Right lung (tissue), 5 donors: ENCODE results near the gene SDCBP2. TPM values are rescaled to one million over a fixed set of nuclear protein-coding genes. Genes with fewer than 3 reads are reported as not detected.

ENCODE experiments used
- DNase-seq, 2 donors: peaks; one replicate each; pipeline ENCODE4 v3.0.0-alpha.2; 2013
- polyA plus RNA-seq, 5 donors: library from polyadenylated mRNA; unstranded; fragments of 120-200 nt; gene quantifications; one replicate each; pipeline versions ENCODE4 v1.2.1 to v1.2.3, GENCODE V29; 2013; ENCODE audit warnings: inconsistent platforms in 1 of 5, low replicate concordance in 1 of 5; ENCODE audit not compliant: insufficient read length in 5 of 5, insufficient read depth in 1 of 5

The SDCBP2 gene
- polyA plus RNA-seq, 5 donors, result 1.8 to 4.3 (median 3.2) TPM

GRCh38 chr20:1297486-1297885 lies 31.5 kb downstream of the SDCBP2 start:
- no peak for DNase-seq

- no peak for DNase-seq
These were observed 32.0 kb downstream of the SDCBP2 start for GRCh38 chr20:1296922-1297321.

DNA sequence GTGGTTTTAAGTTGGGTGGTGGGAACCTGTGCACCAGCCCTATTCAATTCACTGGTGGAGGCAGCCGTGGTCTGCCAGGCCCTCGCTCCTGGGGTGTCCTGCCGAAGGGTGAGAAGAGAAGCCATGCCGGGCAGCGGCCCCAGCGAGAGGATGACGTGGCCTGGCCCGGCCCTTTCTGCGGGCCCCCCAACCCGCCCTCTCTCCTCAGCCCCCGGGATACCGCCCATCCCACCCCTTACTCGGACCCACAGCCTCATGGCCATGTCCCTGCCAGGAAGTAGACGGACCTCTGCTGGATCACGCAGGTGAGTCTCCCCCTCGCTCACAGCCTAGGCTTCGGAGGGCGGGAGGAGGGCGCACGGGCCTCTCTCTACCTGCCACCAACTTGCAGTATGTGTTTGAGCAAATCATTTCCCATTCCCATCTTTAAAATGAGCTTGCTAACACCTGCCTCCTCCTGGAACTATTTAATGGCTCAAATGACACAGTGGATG lies 32.8 kb downstream of the SDCBP2 start:
- no peak for DNase-seq

DNA sequence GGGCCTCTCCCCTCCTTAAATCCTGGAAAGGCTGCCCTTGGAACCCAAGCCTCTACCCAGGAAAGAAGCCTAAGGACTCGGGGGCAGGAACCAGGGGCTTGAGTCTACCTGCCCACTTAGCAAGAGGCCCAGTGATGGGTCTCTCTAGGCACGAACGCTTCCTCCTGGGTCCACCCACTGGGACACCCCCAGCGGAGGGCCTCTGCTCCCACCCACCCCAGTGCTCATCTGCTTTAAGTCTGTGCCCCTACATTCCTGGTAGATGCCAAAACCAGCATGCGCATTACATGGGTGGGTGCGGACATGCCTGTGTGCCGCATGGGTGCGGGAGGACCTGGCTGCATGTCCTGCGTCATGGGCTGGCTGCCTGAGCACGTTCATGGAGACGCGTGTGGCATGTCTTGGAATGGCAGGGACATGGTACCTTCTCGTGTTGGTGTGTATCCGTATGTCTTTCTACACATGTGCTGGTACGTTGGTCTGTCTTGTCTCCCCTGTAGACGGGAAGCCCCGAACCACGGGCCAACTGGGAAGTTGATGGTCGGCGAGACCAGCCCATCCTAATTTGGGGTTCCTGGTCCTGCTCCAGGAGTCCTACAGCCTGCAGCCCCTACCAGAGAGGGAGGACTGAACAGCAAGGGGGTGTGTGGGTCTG lies 33.5 kb downstream of the SDCBP2 start:
- DNase-seq, result no peak

GRCh38 chr20:1294497-1294896 lies 34.4 kb downstream of the SDCBP2 start:
- DNase-seq, result no peak

- DNase-seq, result no peak
These were observed 35.1 kb downstream of the SDCBP2 start for GRCh38 chr20:1293641-1294379.

DNA sequence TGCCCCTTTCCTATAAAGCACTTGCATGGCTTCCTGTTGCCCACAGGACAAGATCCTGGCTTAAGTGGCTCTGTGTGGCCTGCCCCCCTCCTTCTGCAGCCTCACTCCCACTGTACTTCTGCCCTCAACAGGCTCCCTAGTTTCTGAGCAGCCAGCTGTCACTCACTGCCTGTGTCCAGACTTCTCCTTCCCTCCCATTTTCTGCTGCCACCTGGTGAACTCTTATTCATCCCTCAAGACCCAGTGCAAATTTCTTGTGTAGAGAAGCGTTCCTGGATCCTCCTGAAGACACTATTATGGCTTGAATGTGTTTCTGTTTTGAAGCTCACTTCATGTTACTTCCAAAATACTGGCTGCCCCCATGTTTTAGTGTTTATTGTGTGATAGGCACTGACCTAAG lies 36.3 kb downstream of the SDCBP2 start:
- no peak for DNase-seq

DNA sequence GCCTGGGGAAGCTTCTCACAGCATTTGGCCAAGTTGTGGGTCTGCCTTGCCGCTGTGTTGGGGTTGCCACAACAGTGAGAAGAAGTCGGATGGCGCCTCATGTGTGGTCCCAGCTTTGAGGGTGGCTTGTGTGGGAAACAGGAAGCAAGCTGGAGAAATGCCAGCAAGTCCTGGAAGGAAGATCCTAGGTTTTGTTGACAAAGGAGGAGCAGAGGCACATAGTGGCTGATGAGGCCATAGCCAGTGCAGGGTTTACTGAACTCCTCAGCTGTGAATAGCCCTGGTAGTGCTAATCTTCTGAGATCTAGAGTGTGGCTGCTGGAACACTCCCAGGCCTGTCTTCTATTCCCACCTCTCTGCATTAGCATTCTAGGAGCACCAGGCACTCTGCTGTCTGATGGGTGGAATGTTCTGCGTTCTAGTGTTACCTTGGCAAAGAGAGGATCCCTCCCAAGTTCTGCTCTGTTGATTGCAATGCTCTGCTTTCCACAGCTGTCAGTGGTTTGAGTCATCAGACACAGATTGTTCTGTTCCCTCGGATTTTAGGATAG lies 37.7 kb downstream of the SDCBP2 start:
- DNase-seq, result peak in 1 of 2 donors; percentile 7

DNA sequence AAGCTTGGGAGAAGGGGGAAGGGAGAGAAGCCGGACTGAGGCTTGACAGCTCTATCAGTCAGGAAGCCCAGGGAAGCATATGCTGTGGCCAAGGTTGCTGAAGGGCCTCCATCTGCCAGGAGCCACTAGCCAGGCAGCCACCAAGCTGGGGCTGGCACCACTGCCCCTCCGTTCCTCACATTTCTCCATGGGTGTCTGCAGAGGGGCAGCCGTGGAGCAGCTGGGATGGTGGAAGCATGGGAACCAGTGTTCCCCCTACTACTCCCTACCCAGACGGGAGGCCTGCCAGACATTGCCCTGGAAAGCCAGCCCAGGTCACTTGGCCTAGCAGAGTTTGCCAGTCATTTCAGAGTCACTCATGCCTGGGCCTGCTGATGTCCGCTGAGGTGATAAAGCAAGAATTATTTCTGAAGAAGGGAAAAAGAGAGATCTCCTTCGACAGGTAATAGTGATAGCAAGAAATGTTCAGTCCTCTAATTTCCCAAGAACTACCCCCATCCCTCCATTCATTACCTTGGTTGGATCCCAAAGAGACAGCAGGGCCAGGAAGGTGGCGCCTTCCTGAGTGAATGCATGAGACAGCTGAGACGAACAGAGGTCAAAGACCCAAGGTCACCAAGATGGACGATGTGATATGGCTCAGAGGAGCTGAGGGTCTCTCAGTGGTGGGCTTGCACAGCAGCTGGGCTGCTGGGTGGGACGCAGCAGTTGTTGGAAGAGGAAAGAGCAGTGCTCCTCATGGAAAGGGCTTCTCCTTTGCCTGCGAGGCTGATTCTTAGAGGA lies 41.0 kb downstream of the SDCBP2 start:
- no peak for DNase-seq

- no peak for DNase-seq
These were observed 41.6 kb downstream of the SDCBP2 start for GRCh38 chr20:1287306-1287705.

GRCh38 chr20:1286267-1287024 lies 42.5 kb downstream of the SDCBP2 start:
- no peak for DNase-seq

DNA sequence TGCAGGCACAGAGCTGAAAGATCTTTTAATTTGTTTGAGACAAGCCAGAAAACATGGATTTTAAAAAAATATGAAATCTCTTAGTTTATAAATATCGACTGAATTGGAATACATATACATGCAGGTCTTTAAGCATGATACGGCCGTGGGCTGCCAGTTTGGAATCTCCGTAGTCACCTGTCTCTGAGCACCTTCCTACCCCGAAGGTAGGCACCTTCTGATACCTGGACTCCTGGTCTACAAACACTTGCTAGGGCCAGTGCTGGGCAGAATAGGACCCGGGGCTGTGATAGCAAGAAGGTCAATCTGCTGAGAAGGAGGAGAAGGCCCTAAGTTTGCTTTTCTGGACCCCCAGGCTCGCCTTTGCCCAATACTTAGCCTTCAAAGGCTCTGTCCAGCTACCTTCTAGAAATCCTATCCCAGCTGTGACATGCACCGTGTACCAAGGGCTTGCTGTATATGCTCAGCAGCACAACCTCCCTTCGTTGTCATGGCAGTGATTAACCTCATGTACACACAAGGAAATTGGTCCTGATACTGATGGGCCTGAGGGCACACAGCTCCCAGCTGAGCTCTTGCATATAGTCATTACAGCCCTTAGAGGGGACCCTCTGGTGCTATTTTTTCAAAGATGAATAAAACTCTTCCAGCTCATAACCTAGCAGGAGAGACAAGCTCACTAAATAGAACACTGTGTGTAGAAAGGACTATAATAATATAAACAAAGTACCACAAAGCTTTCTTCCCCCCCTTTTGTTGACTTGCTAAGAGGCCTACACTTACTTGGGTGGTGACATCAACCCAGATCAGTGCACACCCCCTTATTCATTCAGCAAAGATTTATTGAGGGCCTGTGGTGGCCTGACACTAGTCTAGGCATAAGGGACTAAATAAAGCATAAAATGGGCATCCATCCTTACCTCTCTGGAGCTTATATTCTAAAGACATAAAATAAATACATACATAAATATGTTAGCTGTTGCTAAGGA lies 45.1 kb downstream of the SDCBP2 start:
- no peak for DNase-seq

DNA sequence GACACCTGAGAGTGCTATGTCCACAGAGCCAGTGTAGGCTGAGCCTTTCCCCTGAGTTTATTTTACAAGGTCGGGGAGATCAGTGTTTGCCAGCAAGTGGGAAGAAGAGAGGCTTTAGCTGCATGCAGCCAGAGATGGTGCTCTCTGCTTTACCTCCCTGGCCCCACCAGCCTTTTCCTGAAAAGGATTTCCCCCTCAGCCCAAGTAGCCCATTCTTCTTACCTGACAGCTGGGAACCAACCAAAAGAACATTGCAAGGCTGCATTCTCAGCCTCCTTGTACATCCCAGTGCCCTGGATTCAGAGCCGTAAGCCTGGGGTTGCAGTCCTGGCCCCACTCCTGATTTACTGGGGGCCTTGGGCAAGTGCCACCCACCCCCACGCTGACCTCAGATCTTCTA lies 46.0 kb downstream of the SDCBP2 start:
- DNase-seq, result no peak

GRCh38 chr20:1281279-1282057 lies 47.5 kb downstream of the SDCBP2 start:
- DNase-seq, result no peak

- DNase-seq, result no peak
These were observed 48.5 kb downstream of the SDCBP2 start for GRCh38 chr20:1280195-1281102.

DNA sequence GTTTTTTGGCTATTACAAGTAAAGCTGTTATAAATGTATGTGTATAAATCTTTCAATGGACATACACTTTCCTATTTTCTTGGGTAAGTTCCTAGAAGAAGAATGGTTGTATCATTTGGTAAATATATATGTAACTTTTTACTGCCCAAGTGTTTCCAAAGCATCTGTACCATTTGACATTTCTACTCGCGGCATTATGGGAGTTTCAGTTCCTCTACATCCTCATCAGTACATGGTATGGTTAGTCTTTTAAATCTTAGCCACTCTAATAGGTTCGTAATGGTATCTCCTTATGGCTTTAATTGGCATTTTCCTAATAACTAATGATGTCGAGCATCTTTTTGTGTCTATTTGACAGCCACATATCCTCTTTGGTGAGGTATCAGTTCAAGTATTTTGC lies 49.9 kb downstream of the SDCBP2 start:
- DNase-seq, result no peak

GRCh38 chr20:1277529-1278322 lies 51.2 kb downstream of the SDCBP2 start:
- DNase-seq, result no peak
